SK-N-SH treated with all-trans-retinoic acid at 6 μM for 48 hours (cell line): ENCODE measurements around the gene WNT1.

Experiments used
- GLIS3 ChIP-seq: fragments of 250-450 bp; sonication (Bioruptor Pico); IDR thresholded peaks from 2 replicates; pipeline ENCODE4 v1.5.0; 2020; ENCODE audit warnings: mild to moderate bottlenecking, moderate library complexity
- RARB ChIP-seq: fragments of 250-450 bp; sonication (Bioruptor Pico); IDR thresholded peaks from 2 replicates; pipeline ENCODE4 v1.8.0; 2021; ENCODE audit warnings: mild to moderate bottlenecking, moderate library complexity
- TSHZ2 ChIP-seq: fragments of 250-450 bp; sonication (Bioruptor Pico); IDR thresholded peaks from 2 replicates; pipeline ENCODE4 v1.5.0; 2020; ENCODE audit warnings: mild to moderate bottlenecking, moderate library complexity
- ZNF565 ChIP-seq: fragments of 450-650 bp; formaldehyde crosslinking; conservative IDR thresholded peaks from 2 replicates; pipeline ENCODE4 v1.5.0; 2020; ENCODE audit warnings: low read depth, mild to moderate bottlenecking, moderate library complexity

- no peak for TF ChIP-seq RARB (CRISPR knock-in tag)
- no peak for TF ChIP-seq TSHZ2 (CRISPR knock-in tag)
- TF ChIP-seq ZNF565 (CRISPR knock-in tag), result no peak
- TF ChIP-seq GLIS3, result no peak
These were observed 46.4 kb downstream of the WNT1 start for GRCh38 chr12:49024543-49024942.
